ENCODE measurements around the gene ADAMTS17.

The ADAMTS17 gene

DNA sequence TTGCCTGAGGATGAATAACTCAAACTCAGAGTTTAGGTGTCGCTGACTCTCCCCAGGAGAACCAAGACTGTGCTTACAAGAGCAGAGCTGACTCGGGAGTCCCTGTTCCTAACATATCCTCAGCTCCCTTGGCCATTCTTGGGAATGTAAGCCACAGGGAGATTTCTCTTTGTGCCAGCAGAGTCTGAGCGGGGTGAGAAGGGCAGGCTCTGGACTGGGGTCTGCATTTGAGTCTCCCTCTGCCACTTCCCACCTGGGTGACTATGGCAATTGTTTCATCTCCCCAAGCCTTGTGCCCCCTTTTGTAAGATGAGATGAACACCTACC, 126.0 kb downstream of the ADAMTS17 start:
- no peak for DNase-seq

GRCh38 chr15:100215031-100215842, 126.5 kb downstream of the ADAMTS17 start:
- no peak for DNase-seq

GRCh38 chr15:100211855-100212850, 129.6 kb downstream of the ADAMTS17 start:
- DNase-seq: no peak

GRCh38 chr15:100210338-100210737, 131.4 kb downstream of the ADAMTS17 start:
- no peak for DNase-seq

- DNase-seq: no peak
These were observed 132.7 kb downstream of the ADAMTS17 start for GRCh38 chr15:100208921-100209603.

DNA sequence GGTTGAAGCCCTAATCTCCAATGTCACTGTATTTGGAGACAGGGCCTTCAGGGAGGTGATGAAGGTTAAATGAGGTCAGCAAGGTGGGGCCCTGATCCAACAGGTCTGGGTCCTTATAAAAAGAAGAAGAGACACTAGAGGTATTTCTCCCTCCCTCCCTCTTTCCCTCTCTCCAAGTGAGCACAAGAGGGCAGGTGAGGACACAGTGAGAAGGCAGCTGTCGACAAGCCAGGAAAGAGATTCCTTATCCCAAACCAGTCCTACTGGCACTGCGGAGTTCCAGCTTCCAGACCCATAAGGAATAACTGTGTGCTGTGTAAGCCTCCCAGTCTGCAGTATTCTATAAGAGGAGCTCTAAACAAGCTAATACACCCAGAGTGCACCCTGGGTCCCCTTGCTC, 134.7 kb downstream of the ADAMTS17 start:
- DNase-seq: no peak

DNA sequence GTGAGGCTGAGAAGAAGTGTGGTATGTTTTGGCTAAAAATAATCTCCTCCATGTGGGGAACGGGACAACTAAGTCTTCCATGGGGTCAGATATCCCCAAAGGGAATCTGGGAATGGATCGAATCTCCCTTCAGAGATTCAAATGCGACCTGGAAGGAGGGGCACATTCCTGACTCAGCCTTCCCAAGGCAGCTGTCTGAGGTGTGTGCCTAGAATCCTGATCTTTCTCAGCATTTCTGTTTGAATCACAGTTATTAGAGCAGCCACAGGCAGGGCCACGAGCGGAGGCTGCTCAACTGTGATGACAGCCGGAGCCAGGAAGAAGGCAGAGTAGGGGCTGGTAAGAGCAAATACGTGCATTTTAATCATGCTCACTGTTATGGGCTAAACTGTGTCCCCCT, 135.1 kb downstream of the ADAMTS17 start:
- DNase-seq: no peak

- DNase-seq: no peak
These were observed 136.1 kb downstream of the ADAMTS17 start for GRCh38 chr15:100205549-100206295.

DNA sequence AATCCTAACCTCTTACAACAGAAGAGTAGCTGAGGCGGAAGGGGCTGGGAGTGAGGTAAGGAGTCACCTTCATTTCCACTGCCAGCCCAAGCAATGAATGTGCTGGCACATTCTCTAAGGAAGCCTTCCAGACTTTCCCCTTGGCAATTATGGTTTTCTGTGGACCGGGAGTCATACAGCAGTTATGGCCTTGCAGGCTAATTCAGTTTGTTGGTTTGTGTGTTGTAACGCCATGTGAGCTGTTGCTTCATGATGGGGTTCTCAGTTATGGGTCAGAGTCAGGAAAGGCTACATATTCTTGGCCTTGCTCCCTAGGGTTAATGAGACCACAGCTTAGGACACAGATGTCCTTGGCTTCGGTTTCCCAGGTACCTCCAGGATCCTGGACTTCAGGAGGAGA, 137.0 kb downstream of the ADAMTS17 start:
- DNase-seq: no peak

GRCh38 chr15:100204211-100204610, 137.6 kb downstream of the ADAMTS17 start:
- no peak for DNase-seq

DNA sequence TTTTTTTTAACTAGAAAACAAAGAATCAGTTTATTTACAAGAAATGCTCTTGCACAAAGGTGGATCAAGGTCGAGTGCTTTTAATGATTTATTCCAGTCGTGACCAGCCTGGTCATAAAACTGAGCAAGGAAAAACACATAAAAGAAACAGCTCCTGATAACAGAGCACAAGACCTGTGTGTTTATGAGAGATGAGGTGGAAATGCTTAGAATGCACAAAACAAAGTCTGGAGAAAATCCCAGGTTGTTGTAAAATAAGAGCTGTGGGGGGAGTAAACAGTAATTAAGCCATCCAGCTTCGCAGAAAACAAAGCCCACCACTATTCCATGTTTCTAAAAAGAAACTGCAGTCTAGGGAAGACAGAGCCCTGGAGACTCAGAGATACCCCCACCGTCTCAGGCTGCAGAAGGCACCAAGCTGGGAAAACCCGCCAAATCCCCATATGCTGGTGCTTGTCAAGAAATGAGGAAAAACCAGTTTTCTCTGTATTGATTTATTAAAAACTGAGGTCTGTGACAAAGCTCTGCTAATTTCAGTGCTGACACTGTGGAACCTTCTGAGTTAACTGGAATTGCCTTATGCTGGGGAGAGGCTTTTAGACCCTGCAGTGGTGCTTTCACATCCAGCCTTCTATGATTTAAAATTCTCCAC, 139.3 kb downstream of the ADAMTS17 start:
- no peak for DNase-seq

DNA sequence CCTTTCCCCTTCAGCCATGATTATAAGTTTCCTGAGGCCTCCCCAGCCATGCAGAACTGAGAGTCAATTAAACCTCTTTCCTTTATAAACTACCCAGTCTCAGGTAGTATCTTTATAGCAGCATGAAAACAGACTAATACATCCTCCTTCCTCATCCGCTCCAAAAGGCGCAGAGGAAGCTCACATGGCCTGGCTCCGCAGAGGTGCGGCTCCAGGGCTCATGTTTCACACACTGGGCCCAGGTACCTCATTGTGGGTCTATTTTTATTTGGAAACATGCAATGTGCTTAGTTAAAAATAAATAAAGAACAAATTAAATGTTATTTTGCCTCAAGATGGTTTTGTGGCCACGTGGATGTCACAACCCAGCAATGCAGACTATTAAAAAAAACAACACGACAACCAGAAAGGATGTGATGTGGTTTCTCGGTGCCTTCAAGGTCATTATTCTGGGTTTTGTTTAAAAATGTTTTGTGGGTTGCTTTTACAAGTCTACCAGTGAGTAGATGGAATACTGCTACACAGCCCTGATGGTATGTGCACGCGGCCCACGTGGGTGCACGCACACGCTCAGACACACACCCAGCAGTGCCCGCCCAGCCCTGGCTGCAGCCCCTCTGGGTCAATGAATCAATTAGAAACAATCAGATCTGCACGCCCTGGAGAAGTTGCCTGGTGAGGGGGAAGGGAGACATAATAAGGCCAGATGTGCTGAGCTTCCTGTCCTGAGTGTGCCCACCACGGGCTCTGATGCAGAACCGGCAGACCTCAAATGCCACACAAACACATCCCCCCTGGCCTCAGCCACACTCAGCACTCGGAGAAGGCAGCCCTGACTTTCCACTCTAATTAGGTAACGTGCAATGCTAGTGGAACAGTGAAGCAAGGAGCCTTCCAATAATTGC, 140.1 kb downstream of the ADAMTS17 start:
- DNase-seq: no peak

GRCh38 chr15:100200287-100200880, 141.4 kb downstream of the ADAMTS17 start:
- no peak for DNase-seq

GRCh38 chr15:100199711-100200286, 142.0 kb downstream of the ADAMTS17 start:
- no peak for DNase-seq

DNA sequence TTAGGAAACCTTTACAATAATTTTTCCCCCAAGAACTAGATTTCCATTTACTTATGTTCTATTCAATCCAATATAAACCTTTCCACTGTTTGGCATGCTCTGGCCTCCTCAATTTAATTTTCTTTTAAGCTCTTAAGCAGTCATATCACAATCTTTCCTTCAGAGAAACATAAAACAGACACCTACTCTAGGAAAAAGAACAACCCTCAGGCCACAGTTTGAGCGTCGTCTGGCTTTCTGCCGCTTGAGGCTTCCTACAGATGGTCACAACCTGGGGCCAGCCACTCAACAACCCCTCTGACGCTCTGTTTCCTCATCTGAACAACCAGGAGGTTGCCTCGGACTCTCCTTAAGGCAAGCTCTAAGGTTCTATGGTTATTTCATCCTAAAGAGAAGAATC, 143.3 kb downstream of the ADAMTS17 start:
- no peak for DNase-seq

DNA sequence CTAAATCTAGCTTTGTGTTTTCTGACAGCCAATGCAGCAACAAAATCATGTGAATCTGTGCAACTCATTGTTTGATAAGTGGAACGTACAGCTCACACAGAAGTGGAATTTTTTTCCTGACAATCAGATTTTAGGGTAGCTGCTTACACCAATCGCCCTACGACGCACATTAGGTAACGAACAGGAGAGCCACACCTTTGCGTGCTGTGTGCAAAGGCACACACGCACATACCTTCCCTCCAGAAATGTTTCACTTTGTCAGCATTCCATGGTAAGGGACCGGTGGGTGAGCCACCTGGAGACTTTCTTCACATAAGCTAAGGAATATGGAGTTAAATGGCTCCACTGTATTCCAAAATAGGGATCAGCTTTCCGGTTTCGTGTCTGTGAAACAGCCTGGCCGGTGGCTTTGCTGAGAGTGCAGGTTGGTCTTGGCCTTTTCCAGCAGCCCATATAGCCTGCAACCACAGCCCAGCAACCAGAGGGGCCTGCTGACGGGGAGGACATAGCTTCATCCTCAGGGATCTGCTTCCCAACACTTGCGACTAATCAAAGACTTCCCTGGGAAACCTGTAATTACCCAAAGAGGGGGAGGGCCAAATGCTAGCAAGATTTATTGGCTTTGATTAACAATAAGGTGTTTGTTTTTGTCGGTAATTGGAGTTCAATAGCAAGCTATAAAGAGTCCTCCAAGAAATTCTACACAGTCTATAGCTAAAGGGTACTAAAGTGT, 145.3 kb downstream of the ADAMTS17 start:
- no peak for DNase-seq

GRCh38 chr15:100194996-100195395, 146.8 kb downstream of the ADAMTS17 start:
- no peak for DNase-seq

DNA sequence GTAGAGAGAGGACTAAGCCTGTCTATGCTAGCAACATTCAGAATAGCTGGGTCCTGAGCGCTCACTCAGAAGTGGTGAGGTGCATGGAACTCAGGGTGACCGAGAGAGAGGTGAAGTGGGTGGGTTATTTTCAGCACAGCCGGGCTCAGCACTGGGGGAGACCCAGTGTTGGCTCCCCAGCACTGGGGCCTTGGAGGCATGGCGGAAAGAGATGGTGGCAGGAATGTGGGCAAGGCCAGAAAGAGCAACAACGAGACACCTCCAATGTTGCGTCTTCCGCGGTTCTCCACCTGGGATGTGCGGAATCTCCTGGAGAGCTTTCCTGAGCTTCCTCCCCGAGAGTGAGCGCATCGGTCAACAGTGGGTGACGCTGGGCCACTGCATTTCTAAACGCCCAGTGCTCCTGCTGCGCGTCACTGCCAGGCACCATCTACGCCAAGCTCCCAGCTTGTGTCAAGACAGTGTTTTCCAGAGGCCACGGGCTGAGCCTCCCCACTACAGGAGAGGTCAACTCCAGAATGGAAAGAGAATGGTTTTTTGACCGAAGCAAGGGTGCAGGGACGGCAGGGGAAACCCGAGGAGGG, 148.4 kb downstream of the ADAMTS17 start:
- no peak for DNase-seq
